ENCODE results near the gene MAP3K19.
"Not testable (repeated sequence)": the region's sequence is repeated elsewhere in the genome, so short reads cannot be mapped to it uniquely, and the experiment has no call there.

The MAP3K19 gene, protein sequence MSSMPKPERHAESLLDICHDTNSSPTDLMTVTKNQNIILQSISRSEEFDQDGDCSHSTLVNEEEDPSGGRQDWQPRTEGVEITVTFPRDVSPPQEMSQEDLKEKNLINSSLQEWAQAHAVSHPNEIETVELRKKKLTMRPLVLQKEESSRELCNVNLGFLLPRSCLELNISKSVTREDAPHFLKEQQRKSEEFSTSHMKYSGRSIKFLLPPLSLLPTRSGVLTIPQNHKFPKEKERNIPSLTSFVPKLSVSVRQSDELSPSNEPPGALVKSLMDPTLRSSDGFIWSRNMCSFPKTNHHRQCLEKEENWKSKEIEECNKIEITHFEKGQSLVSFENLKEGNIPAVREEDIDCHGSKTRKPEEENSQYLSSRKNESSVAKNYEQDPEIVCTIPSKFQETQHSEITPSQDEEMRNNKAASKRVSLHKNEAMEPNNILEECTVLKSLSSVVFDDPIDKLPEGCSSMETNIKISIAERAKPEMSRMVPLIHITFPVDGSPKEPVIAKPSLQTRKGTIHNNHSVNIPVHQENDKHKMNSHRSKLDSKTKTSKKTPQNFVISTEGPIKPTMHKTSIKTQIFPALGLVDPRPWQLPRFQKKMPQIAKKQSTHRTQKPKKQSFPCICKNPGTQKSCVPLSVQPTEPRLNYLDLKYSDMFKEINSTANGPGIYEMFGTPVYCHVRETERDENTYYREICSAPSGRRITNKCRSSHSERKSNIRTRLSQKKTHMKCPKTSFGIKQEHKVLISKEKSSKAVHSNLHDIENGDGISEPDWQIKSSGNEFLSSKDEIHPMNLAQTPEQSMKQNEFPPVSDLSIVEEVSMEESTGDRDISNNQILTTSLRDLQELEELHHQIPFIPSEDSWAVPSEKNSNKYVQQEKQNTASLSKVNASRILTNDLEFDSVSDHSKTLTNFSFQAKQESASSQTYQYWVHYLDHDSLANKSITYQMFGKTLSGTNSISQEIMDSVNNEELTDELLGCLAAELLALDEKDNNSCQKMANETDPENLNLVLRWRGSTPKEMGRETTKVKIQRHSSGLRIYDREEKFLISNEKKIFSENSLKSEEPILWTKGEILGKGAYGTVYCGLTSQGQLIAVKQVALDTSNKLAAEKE (N-terminal part only)

DNA sequence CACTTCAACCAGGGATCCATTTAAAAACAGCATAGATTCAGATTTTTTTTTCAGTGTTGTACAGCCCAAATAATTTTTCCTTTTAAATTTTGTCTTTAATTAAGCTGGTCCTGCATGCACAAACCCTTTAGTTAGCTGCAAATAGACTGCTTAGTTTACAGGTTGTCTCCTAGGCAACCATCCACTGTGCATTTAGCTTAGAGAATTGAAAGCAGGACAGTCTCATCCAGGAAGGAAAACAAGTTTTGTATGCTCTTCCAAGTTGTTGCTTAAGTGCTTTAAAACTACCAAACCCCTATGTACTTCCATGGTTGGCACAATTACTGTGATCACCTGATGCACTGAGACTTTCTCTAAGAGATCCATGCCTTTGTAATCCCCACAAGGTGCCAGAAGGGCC lies at the start of gene MAP3K19:
Gene MAP3K19, minus strand, starts transcription at position 148 of the 400 bp plus-strand sequence. CDS start 22,800 bp downstream, outside the sequence.
- FAIRE-seq = no peak

DNA sequence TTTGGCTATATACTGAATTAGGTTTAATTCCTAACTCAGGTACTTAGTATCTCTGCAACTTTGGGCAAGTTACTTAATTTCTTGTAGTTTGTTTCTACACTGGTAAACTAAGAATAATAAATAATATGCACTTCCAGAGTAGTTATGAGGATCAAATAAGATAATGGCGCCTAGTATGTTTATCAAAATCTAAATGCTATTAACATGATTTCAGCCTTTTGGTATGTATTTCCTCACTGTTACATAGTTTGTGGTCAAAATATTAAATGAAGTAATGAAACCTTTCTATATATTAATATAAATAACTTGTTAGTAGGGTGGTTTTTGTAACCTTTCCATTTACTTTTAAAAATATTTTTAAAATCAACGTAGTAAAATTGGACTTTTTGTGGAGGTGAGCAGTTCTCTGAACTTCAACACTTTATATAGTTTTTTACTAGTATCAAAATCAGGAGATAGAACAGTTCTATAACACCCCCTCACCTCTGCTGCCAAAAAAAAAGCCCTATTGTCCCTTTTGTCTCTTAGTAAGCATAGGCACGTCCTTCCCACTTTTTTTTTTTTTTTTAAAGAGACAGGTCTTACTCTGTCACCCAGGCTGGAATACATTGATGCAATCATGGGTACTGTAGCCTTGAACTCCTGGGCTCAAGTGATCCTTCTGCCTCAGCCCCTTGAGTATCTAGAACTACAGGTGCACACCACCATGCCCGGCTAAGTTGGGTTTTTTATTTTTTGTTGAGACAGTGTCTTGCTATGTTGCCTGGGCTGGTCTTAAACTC lies 49.6 kb upstream of the MAP3K19 start:
- FAIRE-seq = no peak

DNA sequence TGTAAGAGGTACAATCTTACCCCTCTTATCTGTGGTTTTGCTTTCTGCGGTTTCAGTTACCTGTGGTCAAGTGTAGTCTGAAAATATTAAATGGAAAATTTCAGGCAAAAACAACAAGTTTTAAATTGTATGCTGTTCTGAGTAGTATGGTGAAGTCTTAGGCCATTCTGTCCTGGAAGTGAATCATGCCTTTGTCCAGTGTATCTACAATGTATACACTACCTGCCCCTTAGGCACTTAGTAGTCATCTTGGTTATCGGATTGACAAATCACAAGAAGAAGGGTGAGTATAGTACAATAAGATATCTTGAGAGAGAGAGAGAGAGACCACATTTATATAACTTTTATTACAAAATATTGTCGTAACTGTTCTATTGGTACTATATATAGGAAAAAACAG lies 48.3 kb upstream of the MAP3K19 start:
- FAIRE-seq = no peak

DNA sequence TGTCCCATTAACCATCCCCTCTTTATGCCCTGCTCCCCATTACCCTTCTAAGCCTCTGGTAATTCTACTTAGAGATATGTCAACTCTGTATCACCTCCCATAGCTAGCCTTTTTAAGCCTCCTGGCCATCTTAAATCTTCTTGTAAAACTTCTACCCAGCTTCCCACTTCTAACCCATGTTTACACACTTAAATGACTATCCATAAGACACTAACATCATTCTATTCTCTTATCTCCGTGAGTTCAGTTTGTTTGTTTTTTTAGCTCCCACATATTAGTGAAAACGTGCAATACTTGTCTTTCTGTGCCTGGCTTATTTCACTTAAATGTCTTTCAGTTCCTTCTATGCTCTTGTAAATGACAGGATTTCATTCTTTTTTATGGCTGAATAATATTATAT lies 47.3 kb upstream of the MAP3K19 start:
- no peak for FAIRE-seq

DNA sequence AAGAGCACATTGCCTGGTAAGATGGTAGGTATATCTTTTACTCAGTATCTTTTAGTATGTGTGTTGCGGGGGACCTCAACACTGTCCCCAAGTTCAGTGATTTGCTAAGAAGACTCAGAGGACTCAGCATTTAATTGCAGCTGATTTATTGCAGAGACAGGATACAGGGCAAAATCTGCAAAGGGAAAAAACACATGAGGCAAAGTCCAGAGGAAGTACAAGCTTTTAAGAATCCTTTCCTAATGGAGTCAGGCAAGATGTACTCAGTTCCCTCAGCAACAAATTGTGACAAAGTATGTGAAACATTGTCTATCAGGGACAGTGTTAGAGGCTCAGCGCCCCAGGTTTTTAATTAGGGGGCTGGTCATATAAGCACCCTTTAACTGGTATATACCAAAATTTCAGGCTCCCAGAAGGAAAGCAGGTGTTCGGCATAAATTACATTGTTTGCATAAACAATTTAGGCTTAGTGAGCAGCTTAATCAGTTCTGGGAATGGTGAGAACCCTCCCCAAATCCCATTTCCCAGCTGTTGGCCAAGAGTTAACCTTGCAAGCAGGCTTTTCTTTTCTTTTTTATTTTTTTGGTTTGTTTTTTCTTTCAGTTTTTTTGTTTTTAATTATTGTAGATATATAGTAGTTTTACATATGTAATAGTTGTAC lies 46.6 kb upstream of the MAP3K19 start:
- no peak for FAIRE-seq

DNA sequence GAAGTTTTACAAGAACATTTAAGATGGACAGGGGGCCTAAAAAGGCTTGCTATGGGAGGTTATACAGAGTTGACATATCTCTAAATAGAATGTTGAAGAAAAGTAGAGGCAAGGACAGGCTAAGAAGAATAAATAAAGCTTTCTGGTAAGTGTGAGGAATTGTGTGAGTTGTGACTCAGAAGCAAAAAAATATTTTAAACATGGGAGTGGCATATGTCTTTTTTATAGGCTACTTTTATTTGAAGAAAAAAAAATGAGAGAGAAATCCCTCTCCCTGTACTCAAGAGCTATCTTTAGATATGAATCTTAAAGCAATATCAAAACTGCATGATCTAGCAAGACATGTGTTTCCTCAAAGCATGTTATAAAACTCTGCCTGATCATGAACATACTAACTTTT lies 45.9 kb upstream of the MAP3K19 start:
- no peak for FAIRE-seq

DNA sequence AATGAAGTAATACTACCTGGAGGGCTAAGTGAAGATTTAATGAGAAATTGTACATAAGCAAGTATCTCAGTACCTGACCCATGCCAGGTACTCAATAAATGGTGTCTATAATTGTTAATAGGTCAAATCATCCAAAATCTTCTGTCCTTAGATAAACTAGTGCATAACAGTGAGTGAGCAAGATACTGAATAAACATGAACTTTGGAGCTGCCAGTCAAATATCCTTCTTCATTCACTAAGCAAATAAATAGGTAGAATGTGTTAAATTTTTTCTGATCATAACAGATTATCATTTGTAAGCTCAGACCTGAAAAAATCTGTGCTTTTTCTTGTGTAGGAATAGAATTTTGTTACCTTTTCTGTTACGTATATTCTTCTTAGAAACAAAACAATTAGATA lies 44.4 kb upstream of the MAP3K19 start:
- no peak for FAIRE-seq

DNA sequence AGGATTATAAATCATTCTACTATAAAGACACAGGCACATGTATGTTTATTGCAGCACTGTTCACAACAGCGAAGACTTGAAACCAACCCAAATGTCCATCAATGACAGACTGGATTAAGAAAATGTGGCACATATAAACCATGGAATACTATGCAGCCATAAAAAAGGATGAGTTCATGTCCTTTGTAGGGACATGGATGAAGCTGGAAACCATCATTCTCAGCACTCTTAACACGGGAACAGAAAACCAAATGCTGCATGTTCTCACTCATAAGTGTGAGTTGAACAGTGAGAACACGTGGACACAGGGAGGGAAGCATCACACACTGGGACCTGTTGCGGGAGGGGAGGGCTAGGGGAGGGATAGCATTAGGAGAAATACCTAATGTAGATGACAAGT lies 42.4 kb upstream of the MAP3K19 start:
- not testable (repeated sequence) for FAIRE-seq

DNA sequence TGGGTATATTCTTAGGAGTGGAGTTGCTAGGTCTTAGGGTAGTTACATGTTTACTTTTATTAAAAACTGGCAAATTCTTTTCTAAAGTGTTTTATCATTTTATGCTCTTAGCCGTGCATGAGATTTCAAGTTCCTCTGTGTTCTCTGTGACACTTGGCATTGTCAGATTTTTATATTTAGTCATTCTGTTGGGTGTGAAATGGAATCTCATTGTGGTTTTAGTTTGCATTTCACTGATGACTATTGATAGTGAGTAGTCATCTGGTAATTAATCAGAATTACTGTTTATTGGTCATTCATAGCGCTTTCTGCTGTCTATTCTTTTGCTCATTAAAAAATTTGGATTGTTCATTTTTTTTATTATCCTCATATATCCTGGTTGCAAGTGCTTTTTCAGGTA lies 39.0 kb upstream of the MAP3K19 start:
- FAIRE-seq = no peak

DNA sequence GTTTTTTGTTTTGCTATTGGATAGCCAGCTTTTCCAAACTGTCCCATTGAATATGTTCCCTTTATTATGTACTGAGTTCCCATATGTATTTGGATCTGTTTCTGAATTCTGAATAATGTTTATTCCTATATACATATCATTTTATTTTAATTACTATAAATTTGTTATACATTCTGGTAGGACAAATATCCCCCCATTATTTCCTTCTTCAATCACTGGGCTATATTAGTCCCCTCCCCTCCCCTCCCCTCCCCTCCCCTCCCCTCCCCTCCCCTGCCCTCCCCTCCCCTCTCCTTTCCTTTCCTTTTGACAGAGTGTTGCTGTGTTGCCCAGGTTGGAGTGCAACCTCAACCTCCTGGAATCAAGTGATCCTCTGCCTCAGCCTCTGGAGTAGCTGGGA lies 31.2 kb upstream of the MAP3K19 start:
- FAIRE-seq = no peak

DNA sequence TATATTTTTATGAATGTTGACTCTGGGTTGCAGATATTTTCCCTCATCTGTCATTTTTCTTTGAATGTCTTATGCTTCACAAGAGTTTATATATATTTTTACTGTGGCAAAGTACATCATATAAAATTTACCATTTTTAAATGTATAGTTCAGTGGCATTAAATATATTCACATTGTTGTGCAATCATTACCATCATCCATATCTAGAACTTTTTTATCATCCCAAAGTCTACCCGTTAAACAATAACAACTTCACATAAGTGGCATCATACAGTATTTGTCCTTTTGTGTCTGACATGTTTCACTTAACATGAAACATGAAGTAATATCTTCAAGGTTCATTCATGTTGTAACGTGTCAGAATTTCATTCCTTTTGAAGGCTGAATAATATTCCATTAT lies 29.3 kb upstream of the MAP3K19 start:
- FAIRE-seq = no peak

DNA sequence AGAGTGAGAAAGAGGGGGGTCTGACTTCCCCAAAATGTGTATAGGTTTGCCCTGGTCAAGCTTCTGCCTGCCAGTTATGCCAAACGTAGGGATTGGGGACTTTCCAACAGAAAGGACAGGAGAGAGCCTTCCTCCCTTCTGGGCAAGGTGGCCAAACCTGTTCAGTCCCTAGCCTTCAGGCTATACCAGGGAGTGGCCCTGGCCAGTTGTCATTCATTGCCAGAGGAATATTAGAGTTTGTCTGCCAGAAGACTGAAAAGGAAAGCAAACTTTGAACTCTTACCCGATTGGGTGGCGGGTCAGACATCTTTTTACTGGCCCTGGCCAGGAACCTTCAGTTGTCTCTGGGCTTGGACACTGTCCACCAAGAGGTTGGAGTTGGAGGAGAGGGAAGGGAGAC lies 27.0 kb upstream of the MAP3K19 start:
- FAIRE-seq = no peak

DNA sequence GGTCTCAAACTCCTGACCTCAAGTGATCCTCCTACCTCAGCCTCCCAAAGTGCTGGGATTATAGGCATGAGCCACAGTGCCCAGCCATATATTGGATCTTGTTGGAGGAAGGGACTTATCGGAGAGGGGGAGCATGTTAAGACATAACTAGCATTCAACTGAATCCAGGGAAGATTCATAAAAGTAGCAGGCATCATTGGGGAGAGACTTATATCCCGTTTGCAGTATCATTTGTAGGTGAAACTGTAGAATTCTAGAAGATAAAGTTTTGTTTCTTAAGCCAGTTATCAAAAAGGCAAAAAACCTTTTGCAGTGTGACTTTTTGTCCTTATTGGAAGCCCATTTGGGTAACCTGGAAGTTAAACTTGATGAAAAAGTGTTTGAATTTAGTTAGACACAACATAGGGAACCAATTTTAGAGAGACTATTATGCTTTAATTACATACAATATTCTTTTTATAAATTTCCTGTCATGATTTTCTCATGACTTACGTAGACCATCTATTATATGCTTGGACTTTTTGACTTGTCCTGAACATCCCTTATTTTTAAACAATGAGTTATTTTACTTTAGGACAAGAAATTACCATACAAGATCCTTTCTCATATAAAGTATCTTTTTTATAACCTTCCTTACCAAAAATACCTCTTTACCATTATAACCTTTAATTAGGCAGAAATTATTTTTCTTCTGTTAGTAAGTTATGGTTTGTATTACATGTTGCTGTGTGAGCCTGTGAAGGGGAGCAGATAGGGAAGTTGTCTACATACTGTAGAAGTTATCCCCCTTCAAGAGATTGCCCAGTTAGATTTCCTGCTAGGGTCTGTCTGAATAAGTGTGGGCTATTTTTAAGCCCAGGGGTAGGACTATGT lies 25.1 kb upstream of the MAP3K19 start:
- peak; percentile 59 for FAIRE-seq

DNA sequence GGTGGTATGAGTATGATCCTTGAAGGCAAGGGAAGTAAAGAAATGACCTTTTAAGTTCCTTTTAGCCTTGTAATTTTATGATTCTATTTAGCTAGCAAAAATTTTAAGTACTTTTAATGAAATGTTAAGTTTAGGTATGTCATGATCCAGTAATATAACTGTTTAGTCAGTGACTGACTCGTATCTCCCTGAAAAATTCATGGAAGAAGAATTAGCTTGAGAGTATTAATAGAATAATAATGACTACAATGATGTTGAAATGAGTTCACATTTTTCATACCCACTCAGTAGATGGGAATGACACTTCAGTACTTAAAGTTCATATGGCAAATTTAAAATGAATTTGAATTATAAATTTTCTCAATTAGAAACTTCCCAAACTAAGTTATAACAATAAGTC lies 19.5 kb upstream of the MAP3K19 start:
- peak; percentile 63 for FAIRE-seq

DNA sequence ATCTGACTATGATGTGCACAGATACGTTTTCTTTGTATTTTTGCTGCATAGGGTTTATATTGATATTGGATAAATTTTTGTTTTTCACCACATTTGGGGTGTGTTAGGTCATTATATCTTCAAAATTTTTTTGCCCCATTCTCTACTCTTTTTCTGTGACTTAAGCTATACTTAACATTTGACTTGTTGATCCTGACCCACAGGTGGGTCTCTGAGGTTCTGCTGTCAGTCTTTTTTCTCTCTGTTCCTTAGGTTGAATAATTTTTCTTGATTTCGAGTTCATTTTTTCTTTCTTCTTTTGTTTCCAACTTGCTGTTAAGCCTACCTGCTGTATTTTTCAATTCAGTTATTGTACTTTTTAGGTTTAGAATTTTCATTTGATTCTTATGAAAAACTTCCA lies 16.9 kb upstream of the MAP3K19 start:
- no peak for FAIRE-seq

DNA sequence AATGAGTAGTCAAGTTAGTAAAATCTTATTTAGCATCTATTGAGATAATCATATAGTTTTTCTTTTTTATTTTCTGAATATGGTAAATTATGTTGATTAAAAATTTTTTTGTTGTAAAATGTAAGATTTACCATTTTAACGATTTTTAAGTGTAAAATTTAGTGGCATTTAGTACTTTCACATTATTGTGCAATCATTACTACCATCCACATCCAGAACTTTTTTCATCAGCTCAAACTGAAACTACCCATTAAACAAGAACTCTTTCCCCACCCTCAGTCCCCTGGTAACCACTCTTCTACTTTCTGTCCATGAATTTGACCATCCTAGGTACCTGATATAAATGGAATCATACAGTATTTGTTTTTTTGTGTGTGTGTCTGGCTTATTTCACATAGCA lies 16.0 kb upstream of the MAP3K19 start:
- peak; percentile 73 for FAIRE-seq

DNA sequence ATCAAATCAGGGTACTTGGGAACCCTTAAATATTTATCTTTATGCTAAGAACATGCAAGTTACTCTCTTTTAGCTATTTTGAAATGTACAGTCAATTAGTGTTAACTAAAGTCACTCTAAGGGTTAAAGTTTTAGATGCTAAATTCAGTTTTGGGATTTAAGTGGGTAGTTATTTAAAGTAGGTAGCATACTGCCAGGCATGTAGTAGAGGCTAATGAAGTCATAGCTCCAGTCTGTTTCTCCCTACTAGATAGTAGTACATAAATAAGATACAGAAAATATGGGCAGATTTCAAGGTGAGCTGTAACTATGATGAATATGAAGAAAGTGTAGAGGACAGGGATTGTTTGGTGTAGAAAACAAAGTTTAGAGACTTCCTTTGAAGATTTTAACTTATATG lies 12.3 kb upstream of the MAP3K19 start:
- no peak for FAIRE-seq

DNA sequence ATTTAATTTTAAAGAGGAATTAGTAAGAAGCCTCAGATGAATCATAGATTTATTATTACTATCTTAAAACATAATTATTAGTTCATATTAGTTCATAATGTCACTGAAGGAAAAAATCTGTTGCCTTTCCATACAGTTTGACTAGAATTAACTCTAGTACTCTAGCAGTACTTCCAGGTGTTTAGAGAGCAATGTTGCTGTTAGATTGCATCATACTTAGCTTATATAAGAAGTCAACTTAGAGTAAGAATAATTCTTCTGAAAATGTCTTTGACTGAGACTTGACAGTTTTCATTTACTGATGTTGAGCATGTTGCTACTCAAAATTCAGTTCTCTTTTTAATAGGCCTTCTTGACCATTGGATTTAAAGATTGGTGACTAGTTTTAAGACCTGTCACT lies 9.5 kb upstream of the MAP3K19 start:
- FAIRE-seq = peak; percentile 11

DNA sequence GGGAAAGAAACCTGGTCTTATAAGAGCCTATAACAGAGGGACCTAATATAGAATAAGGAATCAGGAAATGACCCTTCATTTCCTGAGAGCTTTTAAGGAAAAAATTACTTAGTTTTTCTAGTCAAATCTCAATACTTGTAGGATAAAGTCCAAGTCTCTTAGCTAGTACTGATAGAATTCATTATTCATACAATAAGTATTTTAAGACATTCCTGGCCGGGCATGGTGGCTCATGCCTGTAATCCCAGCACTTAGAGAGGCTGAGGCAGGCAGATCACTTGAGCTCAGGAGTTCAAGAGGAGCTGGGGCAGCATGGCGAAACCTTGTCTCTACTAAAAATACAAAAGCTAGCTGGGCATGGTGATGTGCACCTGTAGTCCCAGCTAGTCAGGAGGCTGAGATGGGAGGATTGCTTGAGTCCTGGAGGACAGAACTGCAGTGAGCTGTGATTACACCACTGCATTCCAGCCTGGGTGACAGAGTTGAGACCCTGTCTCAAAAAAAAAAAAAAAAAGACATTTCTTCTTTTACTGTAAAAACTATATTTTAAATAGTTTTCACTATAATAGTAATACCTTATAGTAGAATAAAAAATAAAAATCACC lies 8.0 kb upstream of the MAP3K19 start:
- FAIRE-seq = no peak

DNA sequence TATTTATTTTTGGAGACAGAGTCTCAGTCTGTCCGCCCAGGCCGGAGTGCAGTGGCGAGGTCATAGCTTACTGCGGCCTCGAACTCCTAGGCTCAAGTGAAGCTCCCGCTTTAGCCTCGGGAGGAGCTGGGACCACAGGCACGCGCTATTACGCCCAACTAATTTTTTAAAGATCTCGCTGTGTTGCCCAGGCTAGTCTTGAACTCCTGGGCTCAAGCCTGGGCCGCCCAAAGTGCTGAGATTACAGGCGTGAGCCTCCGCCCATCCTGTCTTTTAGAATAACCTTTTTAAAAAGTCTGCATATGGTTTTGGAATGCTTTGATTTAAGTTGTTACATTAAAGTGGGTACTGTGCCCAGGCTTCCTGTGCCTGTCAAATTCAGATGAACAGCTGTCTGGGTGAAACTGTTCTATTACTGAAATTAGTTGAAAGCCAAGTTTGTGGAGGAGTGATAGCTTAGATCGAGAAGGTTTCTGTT lies 5.8 kb upstream of the MAP3K19 start:
- no peak for FAIRE-seq

Measured in G401.6 (cell line).